Measurements from ENCODE around the gene PRDX2. TPM values are rescaled to one million over a fixed set of nuclear protein-coding genes. Genes with fewer than 3 reads are reported as not detected.

PRDX2 gene
- total and polyA plus RNA-seq, 10 of the 15 experiments (the other 5 are each of a cell fraction or from before 2014, with no cell fraction given) = 93.0 to 812 (median 344) TPM

GRCh38 chr19:12796146-12797071 lies 5.2 kb downstream of the PRDX2 start (continued):
- TF ChIP-seq IKZF2 (IDR thresholded peaks at IDR 0.05) = peak; percentile 52 to 53; a peak in 2 of 4 replicates
- no peak for TF ChIP-seq NR2C2 (IDR thresholded peaks at IDR 0.05; ENCODE audit: borderline replicate concordance, control insufficient read depth, insufficient read length, low read depth)
- no peak for TF ChIP-seq ZNF384 (IDR thresholded peaks at IDR 0.05; ENCODE audit: borderline replicate concordance, low read depth, low read length)
- no peak for TF ChIP-seq GABPA (IDR thresholded peaks at IDR 0.05; ENCODE audit: low read depth)
- no peak for TF ChIP-seq SRF (IDR thresholded peaks at IDR 0.05; ENCODE audit: low read depth in 2 of 2, low read length in 2 of 2)
- TF ChIP-seq HCFC1 (IDR thresholded peaks at IDR 0.05; ENCODE audit: low read length) = no peak
- TF ChIP-seq POLR2AphosphoS2 (IDR thresholded peaks at IDR 0.05; ENCODE audit: low read depth, low read length) = 0 out of 2 replicates have a peak, but pooled peaks have one; percentile 46
- TF ChIP-seq, protein P1, sequence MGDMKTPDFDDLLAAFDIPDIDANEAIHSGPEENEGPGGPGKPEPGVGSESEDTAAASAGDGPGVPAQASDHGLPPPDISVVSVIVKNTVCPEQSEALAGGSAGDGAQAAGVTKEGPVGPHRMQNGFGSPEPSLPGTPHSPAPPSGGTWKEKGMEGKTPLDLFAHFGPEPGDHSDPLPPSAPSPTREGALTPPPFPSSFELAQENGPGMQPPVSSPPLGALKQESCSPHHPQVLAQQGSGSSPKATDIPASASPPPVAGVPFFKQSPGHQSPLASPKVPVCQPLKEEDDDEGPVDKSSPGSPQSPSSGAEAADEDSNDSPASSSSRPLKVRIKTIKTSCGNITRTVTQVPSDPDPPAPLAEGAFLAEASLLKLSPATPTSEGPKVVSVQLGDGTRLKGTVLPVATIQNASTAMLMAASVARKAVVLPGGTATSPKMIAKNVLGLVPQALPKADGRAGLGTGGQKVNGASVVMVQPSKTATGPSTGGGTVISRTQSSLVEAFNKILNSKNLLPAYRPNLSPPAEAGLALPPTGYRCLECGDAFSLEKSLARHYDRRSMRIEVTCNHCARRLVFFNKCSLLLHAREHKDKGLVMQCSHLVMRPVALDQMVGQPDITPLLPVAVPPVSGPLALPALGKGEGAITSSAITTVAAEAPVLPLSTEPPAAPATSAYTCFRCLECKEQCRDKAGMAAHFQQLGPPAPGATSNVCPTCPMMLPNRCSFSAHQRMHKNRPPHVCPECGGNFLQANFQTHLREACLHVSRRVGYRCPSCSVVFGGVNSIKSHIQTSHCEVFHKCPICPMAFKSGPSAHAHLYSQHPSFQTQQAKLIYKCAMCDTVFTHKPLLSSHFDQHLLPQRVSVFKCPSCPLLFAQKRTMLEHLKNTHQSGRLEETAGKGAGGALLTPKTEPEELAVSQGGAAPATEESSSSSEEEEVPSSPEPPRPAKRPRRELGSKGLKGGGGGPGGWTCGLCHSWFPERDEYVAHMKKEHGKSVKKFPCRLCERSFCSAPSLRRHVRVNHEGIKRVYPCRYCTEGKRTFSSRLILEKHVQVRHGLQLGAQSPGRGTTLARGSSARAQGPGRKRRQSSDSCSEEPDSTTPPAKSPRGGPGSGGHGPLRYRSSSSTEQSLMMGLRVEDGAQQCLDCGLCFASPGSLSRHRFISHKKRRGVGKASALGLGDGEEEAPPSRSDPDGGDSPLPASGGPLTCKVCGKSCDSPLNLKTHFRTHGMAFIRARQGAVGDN (IDR thresholded peaks at IDR 0.05) = no peak; the same call in 1 of the 2 replicates
- no peak for TF ChIP-seq ZZZ3 (IDR thresholded peaks at IDR 0.05; ENCODE audit: control insufficient read depth, insufficient read length, low read depth)
- TF ChIP-seq RELA (IDR thresholded peaks at IDR 0.05; ENCODE audit: borderline replicate concordance, partially characterized antibody) = peak; percentile 77
- TF ChIP-seq ATF7 (IDR thresholded peaks at IDR 0.05; ENCODE audit: low read depth) = peak; percentile 40; the same call in 1 of the 2 replicates
- TF ChIP-seq BACH1 (IDR thresholded peaks at IDR 0.05; ENCODE audit: borderline replicate concordance) = no peak; the same call in 1 of the 2 replicates
- peak; percentile 71; the same call in 1 of the 2 replicates for TF ChIP-seq IRF4 (IDR thresholded peaks at IDR 0.05; ENCODE audit: low read depth, low read length)
- TF ChIP-seq, protein P2, sequence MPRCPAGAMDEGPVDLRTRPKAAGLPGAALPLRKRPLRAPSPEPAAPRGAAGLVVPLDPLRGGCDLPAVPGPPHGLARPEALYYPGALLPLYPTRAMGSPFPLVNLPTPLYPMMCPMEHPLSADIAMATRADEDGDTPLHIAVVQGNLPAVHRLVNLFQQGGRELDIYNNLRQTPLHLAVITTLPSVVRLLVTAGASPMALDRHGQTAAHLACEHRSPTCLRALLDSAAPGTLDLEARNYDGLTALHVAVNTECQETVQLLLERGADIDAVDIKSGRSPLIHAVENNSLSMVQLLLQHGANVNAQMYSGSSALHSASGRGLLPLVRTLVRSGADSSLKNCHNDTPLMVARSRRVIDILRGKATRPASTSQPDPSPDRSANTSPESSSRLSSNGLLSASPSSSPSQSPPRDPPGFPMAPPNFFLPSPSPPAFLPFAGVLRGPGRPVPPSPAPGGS (IDR thresholded peaks at IDR 0.05; ENCODE audit: borderline replicate concordance, insufficient read depth, low read depth, low read length, poor library complexity, severe bottlenecking) = no peak
- TF ChIP-seq CBX5 (IDR thresholded peaks at IDR 0.05; ENCODE audit: low read depth) = no peak
- no peak for TF ChIP-seq KLF5 (IDR thresholded peaks at IDR 0.05; ENCODE audit: partially characterized antibody)
- TF ChIP-seq PAX5 (IDR thresholded peaks at IDR 0.05; ENCODE audit: borderline replicate concordance, low read depth, low read length) = no peak
- TF ChIP-seq NBN (IDR thresholded peaks at IDR 0.05) = peak; percentile 95
- TF ChIP-seq, protein P3, sequence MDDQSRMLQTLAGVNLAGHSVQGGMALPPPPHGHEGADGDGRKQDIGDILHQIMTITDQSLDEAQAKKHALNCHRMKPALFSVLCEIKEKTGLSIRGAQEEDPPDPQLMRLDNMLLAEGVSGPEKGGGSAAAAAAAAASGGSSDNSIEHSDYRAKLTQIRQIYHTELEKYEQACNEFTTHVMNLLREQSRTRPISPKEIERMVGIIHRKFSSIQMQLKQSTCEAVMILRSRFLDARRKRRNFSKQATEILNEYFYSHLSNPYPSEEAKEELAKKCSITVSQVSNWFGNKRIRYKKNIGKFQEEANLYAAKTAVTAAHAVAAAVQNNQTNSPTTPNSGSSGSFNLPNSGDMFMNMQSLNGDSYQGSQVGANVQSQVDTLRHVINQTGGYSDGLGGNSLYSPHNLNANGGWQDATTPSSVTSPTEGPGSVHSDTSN (IDR thresholded peaks at IDR 0.05; ENCODE audit: insufficient replicate concordance, low read depth, low read length) = no peak
- peak; percentile 17 for TF ChIP-seq MEF2B (IDR thresholded peaks at IDR 0.05; ENCODE audit: partially characterized antibody, poor library complexity, severe bottlenecking)
- TF ChIP-seq, protein P4, sequence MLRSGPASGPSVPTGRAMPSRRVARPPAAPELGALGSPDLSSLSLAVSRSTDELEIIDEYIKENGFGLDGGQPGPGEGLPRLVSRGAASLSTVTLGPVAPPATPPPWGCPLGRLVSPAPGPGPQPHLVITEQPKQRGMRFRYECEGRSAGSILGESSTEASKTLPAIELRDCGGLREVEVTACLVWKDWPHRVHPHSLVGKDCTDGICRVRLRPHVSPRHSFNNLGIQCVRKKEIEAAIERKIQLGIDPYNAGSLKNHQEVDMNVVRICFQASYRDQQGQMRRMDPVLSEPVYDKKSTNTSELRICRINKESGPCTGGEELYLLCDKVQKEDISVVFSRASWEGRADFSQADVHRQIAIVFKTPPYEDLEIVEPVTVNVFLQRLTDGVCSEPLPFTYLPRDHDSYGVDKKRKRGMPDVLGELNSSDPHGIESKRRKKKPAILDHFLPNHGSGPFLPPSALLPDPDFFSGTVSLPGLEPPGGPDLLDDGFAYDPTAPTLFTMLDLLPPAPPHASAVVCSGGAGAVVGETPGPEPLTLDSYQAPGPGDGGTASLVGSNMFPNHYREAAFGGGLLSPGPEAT (IDR thresholded peaks at IDR 0.05; ENCODE audit: low read depth) = 0 out of 2 replicates have a peak, but pooled peaks have one; percentile 54

All from GM12878 (cell line).